HEK293T (cell line): ENCODE results near the gene DOK7.

Experiments
- ARNT ChIP-seq: fragments of 450-650 bp; IDR thresholded peaks from 2 replicates; pipeline ENCODE4 v1.6.1; 2017; ENCODE audit warnings: mild to moderate bottlenecking
- FOXK2 ChIP-seq: fragments of 450-650 bp; IDR thresholded peaks from 2 replicates; pipeline ENCODE4 v1.6.1; 2016; ENCODE audit warnings: mild to moderate bottlenecking
- FOXM1 ChIP-seq: fragments of 450-650 bp; IDR thresholded peaks from 2 replicates; pipeline ENCODE4 v1.6.1; 2017; ENCODE audit warnings: mild to moderate bottlenecking, borderline replicate concordance
- L3MBTL2 ChIP-seq: fragments of 450-650 bp; conservative IDR thresholded peaks from 2 replicates; pipeline ENCODE4 v1.6.1; 2016; ENCODE audit warnings: mild to moderate bottlenecking
- PKNOX1 ChIP-seq: fragments of 450-650 bp; IDR thresholded peaks from 2 replicates; pipeline ENCODE4 v1.6.1; 2016
- SP1 ChIP-seq: fragments of 450-650 bp; IDR thresholded peaks from 2 replicates; pipeline ENCODE4 v1.6.1; 2017
- SUZ12 ChIP-seq: fragments of 450-650 bp; IDR thresholded peaks from 2 replicates; pipeline ENCODE4 v1.6.1; 2016; ENCODE audit warnings: mild to moderate bottlenecking

- no peak for TF ChIP-seq SUZ12
- no peak for TF ChIP-seq L3MBTL2
- no peak for TF ChIP-seq SP1
- TF ChIP-seq PKNOX1 = no peak
- TF ChIP-seq ARNT = no peak
- TF ChIP-seq FOXM1 = no peak
- TF ChIP-seq FOXK2 = no peak
These were observed 15.4 kb upstream of the DOK7 start for GRCh38 chr4:3447431-3448395.
